GM19240 (cell line): ENCODE results near the gene URM1.
A peak's percentile ranks its signal among the peaks of the same experiment; 100 is the strongest.
"Not testable (repeated sequence)": the region's sequence is repeated elsewhere in the genome, so short reads cannot be mapped to it uniquely, and the experiment has no call there.

Source experiments
- DNase-seq: peaks from one replicate; pipeline ENCODE4 v3.0.0; 2011; ENCODE audit warnings: low spot score; ENCODE audit not compliant: insufficient read length

The URM1 gene

GRCh38 chr9:128408963-128409431 is 37.8 kb downstream of the URM1 start:
- no peak for DNase-seq

DNA sequence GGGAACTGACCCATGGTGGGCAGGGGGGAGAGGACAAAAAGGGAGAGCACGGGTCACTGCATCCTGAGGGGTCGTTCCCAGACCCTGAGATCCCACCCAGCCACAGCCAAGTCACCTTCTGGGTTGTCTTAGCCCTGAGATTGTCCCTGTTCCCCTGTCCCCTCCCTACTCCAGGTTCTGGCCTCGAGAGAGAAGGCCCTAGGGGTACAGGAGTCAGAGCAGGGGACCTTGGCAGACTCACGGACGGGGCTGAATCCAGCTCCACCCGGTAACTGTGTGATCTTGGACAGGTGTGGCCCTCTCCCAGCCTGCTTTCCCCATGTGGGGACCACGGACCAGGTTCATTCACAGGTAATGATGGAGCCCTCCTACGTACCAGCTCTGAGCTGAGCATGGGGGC is 38.3 kb downstream of the URM1 start:
- DNase-seq: no peak

DNA sequence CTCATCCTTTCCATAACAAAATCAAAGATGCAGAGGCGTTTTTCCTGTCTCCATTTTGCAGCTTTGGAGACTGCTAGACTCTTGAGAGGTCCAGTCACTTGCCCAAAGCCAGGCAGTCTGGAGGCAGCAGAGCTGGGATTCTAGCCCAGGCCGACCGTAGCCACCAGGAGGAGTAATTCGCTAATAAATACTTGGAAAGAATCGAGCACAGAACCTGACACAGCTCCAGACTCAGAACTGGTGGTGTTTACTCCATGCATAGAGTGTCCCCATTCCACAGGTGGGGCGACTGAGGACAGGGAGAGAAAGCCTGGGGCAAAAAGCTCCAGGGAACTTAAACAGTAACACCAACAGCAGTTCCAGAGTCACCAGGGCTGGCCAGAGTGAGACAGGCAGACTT is 38.8 kb downstream of the URM1 start:
- no peak for DNase-seq

- DNase-seq: no peak
Measured at GRCh38 chr9:128411364-128412119, 40.4 kb downstream of the URM1 start.

DNA sequence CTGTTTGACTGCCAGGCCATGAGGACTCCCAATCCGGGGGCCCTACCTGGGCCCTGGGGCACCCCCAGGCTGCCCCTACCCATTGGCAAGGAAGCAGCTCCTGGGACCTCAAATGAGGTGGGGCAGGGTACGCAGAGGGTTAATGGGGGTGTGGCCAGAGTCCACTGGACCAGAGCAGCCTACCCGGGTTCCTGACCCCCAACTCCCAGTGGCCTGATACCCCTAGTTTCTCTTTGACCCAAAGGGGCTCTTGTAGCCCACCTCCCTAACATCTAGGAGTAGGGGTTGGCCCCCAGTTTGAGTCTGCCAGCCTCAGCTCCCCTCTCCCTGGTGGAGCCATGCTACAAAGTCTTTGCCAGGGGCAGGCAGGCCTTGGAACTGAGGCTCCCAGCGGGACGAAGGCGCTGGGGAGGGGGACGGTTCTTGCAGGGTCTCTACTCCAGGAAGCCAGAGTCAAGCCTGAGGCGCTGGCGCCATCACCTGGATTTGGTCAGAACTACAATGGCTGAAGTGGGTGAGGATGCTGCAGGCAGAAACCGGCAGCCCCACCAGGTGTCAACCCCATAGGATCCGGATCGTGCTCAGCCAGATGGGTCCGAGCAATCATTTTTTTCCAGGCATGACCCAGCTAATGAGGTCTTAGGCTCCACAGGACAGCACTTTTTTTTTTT is 41.1 kb downstream of the URM1 start:
- DNase-seq: no peak

GRCh38 chr9:128413728-128414127 is 42.6 kb downstream of the URM1 start:
- DNase-seq: not testable (repeated sequence)

DNA sequence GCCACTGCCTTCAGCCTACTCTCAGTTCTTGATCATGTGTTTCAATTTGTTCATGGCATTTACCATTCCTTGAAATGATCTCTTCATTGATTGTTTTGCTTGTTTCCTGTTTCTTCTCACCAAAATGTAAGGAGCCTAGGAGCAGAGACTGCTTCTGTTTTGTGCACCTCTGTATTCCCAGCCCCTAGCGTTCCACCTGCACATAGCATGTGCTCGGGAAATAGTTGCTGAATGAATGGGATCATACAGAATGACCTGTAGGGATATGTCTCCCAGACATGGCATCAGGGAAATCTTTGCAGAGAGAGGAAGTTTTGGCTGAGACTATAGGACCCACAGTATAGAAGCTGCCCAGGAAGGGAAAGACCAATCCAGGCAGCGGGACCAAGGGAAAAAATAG is 43.3 kb downstream of the URM1 start:
- DNase-seq: no peak

- DNase-seq: no peak
Measured at GRCh38 chr9:128415281-128415680, 44.1 kb downstream of the URM1 start.

DNA sequence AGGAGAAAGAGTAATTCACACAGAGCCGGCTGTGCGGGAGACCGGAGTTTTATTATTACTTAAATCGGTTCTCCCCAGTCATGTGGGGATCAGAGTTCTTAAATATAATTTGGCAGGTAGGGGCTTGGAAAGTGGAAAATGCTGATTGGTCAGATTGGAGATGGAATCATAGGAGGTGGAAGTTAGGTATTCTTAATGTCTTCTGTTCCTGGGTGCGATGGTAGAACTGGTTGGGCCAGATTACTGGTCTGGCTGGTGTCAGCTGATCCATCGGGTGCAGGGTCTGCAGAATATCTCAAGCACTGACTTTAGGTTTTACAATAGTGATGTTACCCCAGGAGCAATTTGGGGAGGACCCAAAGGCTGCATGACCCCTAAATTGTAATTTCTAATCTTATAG is 44.8 kb downstream of the URM1 start:
- DNase-seq: no peak

GRCh38 chr9:128416432-128417019 is 45.4 kb downstream of the URM1 start:
- no peak for DNase-seq

- DNase-seq: no peak
Measured at GRCh38 chr9:128419061-128419925, 48.1 kb downstream of the URM1 start.

GRCh38 chr9:128420060-128420650 is 49.0 kb downstream of the URM1 start:
- DNase-seq: peak; percentile 68

DNA sequence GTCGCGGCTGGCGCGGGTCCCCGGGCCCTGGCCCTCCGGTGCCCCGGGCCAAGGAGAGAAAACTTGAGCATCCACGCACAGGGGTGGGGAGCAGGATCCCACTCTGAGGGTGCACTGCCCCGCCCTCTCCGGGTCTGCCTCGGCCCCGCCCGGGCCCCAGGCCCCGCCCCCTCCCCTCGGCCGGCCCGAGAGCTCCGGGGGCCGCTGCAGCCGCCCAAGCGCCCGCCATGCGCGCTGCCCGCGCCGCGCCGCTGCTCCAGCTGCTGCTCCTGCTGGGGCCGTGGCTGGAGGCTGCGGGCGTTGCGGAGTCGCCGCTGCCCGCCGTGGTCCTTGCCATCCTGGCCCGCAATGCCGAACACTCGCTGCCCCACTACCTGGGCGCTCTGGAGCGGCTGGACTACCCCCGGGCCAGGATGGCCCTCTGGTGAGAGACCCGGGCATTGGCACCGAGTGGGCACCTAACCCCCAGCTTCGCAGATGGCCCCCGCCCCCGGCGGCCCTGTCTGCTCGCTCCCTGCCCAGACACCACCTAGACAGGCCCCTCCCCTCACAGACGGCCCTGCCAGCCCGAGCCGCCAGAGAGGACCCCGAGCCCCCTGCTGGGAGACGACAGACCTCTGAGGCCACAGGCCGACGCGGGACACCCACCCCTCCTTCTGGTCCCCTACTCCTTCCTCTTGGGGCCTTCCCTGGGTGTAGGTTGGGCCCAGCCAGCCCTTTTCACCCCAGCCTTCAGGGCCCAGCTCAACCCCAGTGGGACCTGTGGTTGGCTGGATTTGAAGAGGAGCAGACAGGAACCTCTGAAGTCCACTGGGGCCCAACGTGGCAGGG is 49.7 kb downstream of the URM1 start, which contains the start of gene CERCAM:
CERCAM (plus strand) TSS at position 207 of the 831 bp plus-strand sequence; CDS start at position 228, 21 bp downstream.
- peak; percentile 47 for DNase-seq

DNA sequence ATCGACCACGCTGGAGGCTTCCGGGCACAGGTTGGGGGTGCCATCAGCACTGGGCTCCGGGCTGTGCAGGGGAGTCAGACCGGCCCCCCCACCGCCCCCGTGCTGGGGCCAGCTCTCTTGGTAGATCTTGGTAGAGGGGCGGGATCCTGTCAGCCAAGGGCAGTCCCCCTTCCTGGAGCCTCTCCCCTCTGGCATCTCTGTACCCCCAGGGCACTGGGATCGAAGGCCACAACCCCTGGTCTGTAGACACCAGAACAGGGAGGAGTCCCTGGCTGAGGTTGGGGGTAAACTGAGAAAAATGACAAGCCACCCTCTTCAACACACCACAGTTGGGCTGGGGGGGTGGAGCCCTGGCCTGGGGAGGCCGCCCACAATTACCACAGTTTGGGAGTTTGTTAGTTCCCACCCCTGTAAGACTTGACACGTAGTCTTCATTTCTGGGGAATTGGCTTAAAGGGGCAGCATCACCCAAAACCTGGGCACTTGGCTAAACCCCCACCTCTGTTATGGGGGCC is 50.4 kb downstream of the URM1 start:
- DNase-seq: no peak

DNA sequence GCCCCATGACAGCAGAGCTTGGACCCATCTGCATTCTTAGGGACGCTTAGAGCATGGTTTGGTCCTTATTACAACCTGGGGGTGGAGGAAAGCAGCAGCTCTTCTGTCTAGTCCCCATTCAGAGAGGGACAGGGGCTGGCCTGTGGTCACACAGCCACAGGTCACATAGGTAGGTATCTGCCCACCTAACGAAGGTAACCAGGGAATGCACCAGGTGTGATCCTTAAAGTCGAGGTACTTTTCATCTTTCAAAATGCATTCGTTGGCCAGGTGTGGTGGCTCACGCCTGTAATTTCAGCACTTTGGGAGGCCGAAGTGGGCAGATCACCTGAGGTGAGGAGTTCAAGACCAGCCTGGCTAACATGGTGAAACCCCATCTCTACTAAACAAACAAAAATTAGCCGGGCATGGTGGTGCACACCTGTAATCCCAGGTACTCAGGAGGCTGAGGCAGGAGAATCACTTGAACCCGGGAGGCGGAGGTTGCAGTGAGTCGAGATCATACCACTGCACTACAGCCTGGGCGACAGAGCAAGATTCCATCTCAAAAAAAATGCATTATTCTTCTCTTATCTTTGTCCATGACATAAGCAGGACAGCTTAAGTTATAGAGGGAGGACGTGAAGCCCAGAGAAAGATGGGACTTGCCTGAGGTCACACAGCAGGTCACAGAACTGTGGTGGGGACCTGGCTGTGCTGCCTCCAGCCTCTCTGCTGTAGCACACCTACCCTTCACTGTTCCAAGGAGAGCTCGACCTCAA is 51.0 kb downstream of the URM1 start:
- DNase-seq: not testable (repeated sequence)

GRCh38 chr9:128422783-128423150 is 51.6 kb downstream of the URM1 start:
- no peak for DNase-seq

DNA sequence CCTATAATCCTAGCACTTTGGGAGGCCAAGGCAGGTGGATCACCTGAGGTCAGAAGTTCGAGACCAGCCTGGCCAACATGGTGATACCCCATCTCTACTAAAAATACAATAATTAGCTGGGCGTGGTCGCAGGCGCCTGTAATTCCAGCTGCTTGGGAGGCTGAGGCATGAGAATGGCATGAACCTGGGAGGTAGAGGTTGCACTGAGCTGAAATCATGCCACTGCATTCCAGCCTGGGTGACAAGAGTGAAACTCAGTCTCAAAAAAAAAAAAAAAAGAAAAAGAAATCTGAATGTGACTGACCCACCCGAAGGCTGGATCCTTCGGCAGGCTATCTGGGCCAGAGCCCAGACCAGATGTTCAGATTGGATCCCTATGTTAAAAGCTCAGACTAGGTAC is 52.2 kb downstream of the URM1 start:
- not testable (repeated sequence) for DNase-seq

- DNase-seq: no peak
Measured at GRCh38 chr9:128424268-128424780, 53.1 kb downstream of the URM1 start.
